IPS-NIHi11 (cell line): ENCODE data around the gene SH3GL1.

ENCODE experiments used
- DNase-seq: peaks from one replicate; pipeline ENCODE4 v3.0.0; 2012; ENCODE audit warnings: mixed read lengths, low spot score

Gene SH3GL1

GRCh38 chr19:4375164-4376027, 25.0 kb downstream of the SH3GL1 start:
- peak; percentile 68 for DNase-seq

GRCh38 chr19:4374498-4375163, 25.7 kb downstream of the SH3GL1 start:
- DNase-seq, result no peak

GRCh38 chr19:4373601-4374497, 26.5 kb downstream of the SH3GL1 start:
- DNase-seq, result no peak

GRCh38 chr19:4373013-4373367, 27.4 kb downstream of the SH3GL1 start:
- no peak for DNase-seq

- DNase-seq, result no peak
Measured at GRCh38 chr19:4372165-4373012, 28.0 kb downstream of the SH3GL1 start.

- DNase-seq, result no peak
Measured at GRCh38 chr19:4371247-4372164, 28.8 kb downstream of the SH3GL1 start.

GRCh38 chr19:4370418-4371041, 29.8 kb downstream of the SH3GL1 start:
- no peak for DNase-seq

GRCh38 chr19:4369888-4370260, 30.5 kb downstream of the SH3GL1 start:
- peak; percentile 63 for DNase-seq

GRCh38 chr19:4369109-4369887, 31.0 kb downstream of the SH3GL1 start:
- DNase-seq, result peak; percentile 55

GRCh38 chr19:4368128-4368820, 32.1 kb downstream of the SH3GL1 start:
- DNase-seq, result no peak

- no peak for DNase-seq
Measured at GRCh38 chr19:4367781-4368127, 32.6 kb downstream of the SH3GL1 start.

- no peak for DNase-seq
Measured at GRCh38 chr19:4367336-4367723, 33.0 kb downstream of the SH3GL1 start.

- no peak for DNase-seq
Measured at GRCh38 chr19:4366666-4367335, 33.5 kb downstream of the SH3GL1 start.

- DNase-seq, result no peak
Measured at GRCh38 chr19:4365791-4366665, 34.3 kb downstream of the SH3GL1 start.

GRCh38 chr19:4365341-4365740, 35.0 kb downstream of the SH3GL1 start:
- no peak for DNase-seq

- DNase-seq, result no peak
Measured at GRCh38 chr19:4363571-4364304, 36.6 kb downstream of the SH3GL1 start.
